ENCODE data around the gene CAPRIN2. TPM values are rescaled to one million over a fixed set of nuclear protein-coding genes. Genes with fewer than 3 reads are reported as not detected.

Gene CAPRIN2
- polyA plus RNA-seq, 1 experiment: 7.8 TPM

- 0 out of 2 replicates have a peak, but pooled peaks have one; percentile 28 for TF ChIP-seq CTCF (IDR thresholded peaks at IDR 0.05; ENCODE audit: insufficient read depth, low read depth, low read length)
- ChIA-PET POLR2A (interaction anchor here (0.7 kb wide), 1 partner anchor 166 kb away, joined by 5 read pairs; no protein-coding TSS in a partner anchor), CTCF (interaction anchor here (0.7 to 1.4 kb wide), 5 partner anchors 11 to 324 kb away, joined by 3 to 7 read pairs (median 3); partner anchors contain the start of gene IPO8)
- no peaks in the 10 kb centered on the region for H3K36me3 ChIP-seq (ENCODE audit: control insufficient read depth, insufficient read depth, low read length)
- H3K4me3 ChIP-seq (ENCODE audit: low read depth, low read length): peak overlapping the region; percentile 63
- DNase-seq (ENCODE audit: low read depth): no peak
- H3K27me3 ChIP-seq (ENCODE audit: control insufficient read depth, insufficient read depth, low read length): no peaks in the 10 kb centered on the region
Observed at GRCh38 chr12:30795410-30796312, 40.9 kb upstream of the CAPRIN2 start.

GRCh38 chr12:30794591-30795409, 40.0 kb upstream of the CAPRIN2 start:
- peak; percentile 21 for DNase-seq (ENCODE audit: low read depth)
- ChIA-PET POLR2A (no interaction called here), CTCF (no interaction called here)
- H3K27me3 ChIP-seq (ENCODE audit: control insufficient read depth, insufficient read depth, low read length): no peaks in the 10 kb centered on the region
- peak overlapping the region; percentile 63; the same call in 1 of the 2 replicates for H3K4me3 ChIP-seq (ENCODE audit: low read depth, low read length)
- no peak for TF ChIP-seq CTCF (IDR thresholded peaks at IDR 0.05; ENCODE audit: insufficient read depth, low read depth, low read length)
- H3K36me3 ChIP-seq (ENCODE audit: control insufficient read depth, insufficient read depth, low read length): no peaks in the 10 kb centered on the region

DNA sequence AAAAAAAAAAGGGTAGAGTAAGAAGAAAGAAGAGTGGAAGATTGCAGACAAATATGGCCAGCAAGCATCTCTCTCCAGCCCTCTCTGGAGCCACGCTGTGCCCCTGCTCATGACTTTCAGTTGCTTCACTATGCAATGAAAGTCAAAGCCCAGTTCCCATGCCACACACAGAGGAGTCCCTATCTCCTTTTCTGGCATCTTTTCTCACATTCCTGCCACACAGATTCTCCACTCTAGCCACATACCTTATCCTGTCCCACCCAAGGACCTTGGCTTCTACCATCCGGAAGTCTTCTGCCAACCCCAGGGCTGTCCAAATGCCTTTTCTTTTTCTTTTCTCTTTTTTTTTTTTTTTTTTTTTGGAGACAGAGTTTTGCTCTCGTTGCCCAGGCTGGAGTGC, 39.3 kb upstream of the CAPRIN2 start:
- TF ChIP-seq CTCF (IDR thresholded peaks at IDR 0.05; ENCODE audit: insufficient read depth, low read depth, low read length): no peak
- DNase-seq (ENCODE audit: low read depth): no peak
- Histone ChIP-seq H3K36me3 (ENCODE audit: control insufficient read depth, insufficient read depth, low read length) (no peaks in the 10 kb centered on the region), H3K27me3 (ENCODE audit: control insufficient read depth, insufficient read depth, low read length) (no peaks in the 10 kb centered on the region), H3K4me3 (ENCODE audit: low read depth, low read length) (no peak overlapping the region)
- ChIA-PET POLR2A (no interaction called here), CTCF (no interaction called here)

- no peaks in the 10 kb centered on the region for H3K27me3 ChIP-seq (ENCODE audit: control insufficient read depth, insufficient read depth, low read length)
- H3K4me3 ChIP-seq (ENCODE audit: low read depth, low read length): no peak overlapping the region
- no peak for DNase-seq (ENCODE audit: low read depth)
- TF ChIP-seq CTCF (IDR thresholded peaks at IDR 0.05; ENCODE audit: insufficient read depth, low read depth, low read length): no peak
- ChIA-PET POLR2A (no interaction called here), CTCF (interaction anchor here (4.1 kb wide), 1 partner anchor 14 kb away, joined by 13 read pairs; no protein-coding TSS in a partner anchor)
- H3K36me3 ChIP-seq (ENCODE audit: control insufficient read depth, insufficient read depth, low read length): no peaks in the 10 kb centered on the region
Observed at GRCh38 chr12:30792648-30793499, 38.1 kb upstream of the CAPRIN2 start.
